HG03378 (cell line): ENCODE measurements around the gene EGLN2.
"Not testable (repeated sequence)": the region's sequence is repeated elsewhere in the genome, so short reads cannot be mapped to it uniquely, and the experiment has no call there.

Experiments
- ATAC-seq: cut with Tn5 transposase; IDR thresholded peaks from one replicate; pipeline ENCODE4 v1.9.1; 2021; ENCODE audit warnings: mild to moderate bottlenecking, moderate library complexity; ENCODE audit not compliant: unreplicated experiment

EGLN2 gene

DNA sequence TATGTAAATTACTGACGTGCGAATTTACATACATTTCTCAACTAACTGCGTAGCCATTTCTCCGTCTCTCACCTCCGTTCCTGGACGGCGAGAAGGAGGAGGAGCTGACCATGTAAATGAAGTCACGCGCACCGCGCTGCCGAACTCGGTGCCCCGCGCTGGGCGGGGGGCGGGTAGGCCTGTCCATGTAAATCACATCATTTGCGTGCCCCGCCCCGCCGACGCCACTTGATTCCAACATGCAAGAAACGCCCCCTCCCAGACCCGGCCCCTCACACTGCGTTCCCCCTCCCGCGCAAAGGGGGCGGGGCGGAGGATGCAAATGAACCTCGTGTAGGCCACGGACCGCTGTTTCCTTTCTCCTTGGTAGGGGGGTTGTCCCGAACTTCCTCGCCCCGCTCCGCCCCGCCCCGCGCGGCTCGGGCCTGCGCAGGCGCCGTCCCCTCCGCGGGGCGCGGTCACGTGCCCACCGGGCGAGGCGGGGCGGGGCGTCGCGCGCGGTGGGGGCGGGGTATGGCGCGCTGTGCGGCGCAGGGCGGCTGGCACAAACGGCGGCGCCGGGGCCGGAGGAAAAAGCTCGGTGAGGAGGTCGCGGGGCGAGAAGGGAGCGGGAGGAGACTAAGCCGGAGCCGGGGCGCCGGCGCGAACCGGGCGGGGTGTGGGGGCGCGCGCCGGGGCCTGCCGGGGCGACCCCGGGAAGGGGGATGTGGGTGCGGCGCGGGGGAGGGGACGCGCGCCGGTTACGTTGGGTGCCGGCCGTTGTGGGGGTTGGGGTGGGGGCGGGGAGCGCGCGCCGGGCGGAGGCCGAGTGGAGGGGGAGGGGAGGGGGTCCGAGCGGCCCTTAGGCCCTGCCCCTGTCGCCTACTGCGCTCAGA lies at the start of gene EGLN2:
TSS of gene EGLN2 (plus strand) at position 509 of the 875 bp plus-strand sequence. CDS start 1,382 bp downstream, outside the sequence.
- ATAC-seq = peak; percentile 74

DNA sequence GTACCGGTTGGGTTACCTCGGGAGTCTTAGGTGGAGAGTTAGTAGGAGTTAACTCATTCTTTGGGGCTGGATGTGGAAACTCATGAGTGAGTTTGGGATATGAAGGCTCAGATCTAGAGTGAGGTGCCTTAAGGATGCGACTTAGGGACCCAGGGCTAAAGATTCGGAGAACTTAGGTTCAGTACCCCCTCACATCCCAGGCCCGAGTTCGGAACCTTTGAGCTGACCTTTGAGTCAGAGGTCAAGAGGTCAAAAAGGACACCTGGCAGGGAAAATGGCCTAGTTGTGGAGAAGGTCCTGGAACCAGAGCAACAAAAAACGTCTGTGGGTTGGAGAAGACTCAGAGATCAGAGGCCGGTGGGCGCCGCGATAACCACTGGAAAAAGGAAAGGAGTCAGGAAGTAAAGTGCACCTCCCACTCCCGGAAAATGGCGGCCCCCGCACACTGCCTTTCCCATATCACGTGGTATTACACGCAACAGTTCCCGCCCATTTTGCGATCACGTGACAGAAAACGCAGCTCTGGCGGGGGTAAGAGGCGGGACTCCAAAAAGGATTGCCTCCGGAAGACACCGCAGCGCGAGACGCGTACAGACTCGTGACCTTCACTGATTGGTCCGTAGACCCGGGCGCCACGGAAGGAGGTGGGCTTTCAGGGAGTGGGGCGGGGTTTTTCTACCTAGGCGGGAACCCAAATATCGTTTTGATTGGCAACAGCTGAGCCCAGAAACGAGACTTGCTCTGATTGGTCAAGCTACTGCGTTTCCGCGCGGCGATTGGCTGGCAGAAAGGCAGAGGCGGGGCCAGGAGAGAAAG lies 48.7 kb upstream of the EGLN2 start, which contains the start of gene ACTMAP:
TSS of gene ACTMAP (minus strand) at position 420 of the 816 bp plus-strand sequence. CDS start 674 bp downstream, outside the sequence.
- peak; percentile 77 for ATAC-seq

DNA sequence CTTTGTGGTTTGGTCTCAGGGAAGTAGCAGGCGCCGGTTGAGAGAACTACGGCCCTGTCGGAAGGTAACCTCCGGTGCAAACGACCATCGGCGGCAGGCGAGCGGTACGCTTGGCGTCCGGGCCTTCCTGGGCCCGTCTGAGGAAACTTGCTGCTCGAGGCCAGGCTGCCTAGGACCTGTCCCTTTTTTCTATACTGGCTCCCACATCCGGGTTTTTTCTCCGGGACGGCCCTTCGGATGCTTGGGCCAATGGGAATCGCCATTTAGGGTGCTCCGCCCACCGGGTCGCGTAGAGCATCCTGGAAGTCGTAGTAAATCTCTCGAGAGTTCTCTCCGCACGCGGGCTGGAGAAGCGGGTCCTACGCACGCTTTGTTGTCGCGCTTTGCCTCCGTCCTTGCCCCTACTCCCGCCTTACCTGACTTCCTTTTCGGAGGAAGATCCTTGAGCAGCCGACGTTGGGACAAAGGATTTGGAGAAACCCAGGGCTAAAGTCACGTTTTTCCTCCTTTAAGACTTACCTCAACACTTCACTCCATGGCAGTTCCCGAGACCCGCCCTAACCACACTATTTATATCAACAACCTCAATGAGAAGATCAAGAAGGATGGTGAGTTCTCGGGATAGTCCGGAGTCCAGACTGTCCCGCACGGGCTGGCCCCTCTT lies 48.0 kb upstream of the EGLN2 start, which contains the start of gene SNRPA:
TSS of gene SNRPA (plus strand) at position 330 of the 664 bp plus-strand sequence. CDS start at position 536, 206 bp downstream.
- ATAC-seq = peak; percentile 52

DNA sequence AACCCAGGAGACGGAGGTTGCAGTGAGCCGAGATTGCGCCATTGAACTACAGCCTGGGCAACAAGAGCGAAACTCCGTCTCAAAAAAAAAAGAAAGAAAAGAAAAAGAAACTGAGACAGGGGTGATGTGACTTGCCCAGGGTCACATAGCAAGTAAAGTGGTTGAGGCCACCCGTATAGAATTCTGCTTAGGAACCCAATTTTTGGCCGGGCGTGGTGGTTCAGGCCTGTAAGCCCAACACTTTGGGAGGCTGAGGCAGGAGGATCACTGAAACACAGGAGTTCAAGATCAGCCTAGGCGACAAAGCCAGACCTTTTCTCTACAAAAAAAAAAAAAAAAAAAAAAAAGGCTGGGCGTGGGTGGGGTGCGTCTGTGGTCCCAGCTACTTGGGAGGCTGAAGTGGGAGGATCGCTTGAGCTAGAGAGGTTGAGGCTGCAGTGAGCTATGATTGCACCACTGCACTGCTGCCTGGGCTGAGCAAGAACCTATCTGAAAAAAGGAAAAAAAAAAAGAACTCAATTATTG lies 46.7 kb upstream of the EGLN2 start:
- no peak for ATAC-seq

DNA sequence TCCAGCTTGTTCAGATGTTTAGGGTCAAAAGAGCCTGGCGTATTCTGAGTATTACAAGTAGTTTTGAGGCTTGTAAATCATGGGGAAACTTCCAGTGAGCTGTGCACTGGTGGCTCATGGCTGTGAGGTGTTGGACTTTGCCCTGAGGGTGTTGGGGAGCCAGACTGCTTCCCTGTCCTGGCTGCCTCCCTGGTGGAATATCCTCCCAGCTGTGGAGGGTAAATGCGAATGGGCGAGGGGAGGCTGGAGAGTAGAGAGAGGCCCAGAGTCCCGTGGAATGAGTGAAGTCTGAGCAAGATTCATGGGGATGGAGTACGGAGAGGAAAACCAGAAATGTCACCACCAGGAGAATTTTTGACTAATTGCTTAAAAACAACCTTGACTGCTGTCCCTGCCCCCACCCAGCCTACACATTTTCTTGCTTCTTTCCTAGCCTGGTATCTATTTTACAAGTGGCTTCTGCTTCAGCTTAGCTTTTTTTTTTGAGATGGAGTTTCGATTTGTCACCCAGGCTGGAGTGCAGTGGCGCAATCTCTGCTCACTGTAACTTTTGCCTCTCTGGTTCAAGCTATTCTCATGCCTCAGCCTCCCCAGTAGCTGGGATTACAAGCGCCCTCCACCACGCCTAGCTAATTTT lies 44.3 kb upstream of the EGLN2 start:
- no peak for ATAC-seq

DNA sequence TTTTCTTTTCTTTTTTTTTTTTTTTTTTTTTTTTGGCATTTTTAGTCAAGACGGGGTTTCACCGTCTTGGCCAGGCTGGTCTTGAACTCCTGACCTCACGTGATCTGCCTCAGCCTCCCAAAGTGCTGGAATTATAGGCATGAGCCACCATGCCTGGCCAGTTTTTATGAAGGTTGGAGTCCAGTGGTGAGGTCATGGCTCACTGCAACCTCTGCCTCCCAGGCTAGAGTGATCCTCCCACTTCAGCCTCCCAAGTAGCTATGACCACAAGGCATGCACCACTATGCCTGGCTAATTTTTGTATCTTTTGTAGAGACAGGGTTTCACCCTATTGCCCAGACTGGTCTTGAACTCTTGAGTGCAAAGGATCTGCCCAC lies 43.8 kb upstream of the EGLN2 start:
- ATAC-seq = no peak

DNA sequence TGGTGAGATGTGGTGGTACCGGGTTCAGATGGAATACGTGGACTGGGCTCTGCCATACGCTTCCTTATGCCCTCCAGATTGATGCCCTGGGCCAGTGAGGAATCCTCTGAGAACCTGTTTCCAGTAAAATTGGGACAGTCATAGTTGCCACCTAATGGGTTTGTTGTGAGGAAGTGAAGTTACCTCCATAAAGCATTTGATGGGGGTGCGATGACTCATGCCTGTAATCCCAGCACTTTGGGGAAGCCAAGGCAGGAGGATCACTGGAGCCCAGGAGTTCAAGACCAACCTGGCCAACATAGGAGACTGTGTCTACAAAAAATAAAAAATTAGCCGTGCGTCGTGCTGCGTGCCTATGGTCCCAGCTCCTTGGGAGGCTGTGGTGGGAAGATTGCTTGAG lies 43.2 kb upstream of the EGLN2 start:
- no peak for ATAC-seq

DNA sequence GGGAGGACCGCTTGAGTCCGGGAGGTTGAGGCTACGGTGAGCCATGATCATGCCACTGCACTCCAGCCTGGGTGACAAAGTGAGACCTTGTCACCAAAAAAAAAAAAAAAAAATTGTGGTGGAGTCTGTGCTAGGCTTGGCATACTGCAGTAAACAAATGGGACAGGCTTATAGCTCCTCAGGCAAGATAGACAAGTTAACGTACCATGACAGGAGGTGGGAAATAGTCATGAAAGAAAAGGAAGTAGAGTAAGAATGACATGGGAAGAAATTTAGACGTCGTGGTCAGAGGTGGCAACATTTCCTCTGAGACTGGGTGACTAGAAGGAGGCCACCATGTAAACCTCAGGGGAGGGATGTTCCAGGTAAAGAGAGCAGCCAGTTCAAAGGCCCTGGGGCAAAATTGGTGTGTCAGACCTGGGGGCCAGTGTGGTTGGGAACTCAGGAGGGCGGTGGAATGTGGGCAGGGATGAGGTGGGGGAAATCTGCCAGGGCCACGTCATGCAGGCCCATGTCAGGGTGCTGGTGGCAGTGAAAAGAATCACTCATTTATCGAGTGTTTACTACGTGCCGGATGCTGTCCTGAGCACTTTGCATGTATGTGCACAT lies 42.4 kb upstream of the EGLN2 start:
- no peak for ATAC-seq

DNA sequence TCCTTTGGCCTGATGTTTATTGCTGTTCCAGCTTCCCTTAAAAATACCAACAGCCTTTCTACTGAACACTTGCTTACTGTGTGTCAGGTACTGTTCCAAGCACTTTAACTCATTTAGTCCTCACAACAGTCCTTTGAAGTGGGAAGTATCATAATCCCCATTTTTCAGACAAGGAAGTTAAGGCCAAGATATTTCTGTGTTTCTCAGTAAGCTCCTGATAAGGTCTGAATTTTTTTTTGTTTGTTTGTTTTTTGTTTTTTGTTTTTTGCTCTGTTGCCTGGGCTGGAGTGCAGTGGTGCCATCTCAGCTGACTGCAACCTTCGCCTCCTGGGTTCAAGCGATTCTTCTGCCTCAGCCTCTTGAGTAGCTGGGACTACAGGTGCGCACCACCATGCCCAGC lies 40.5 kb upstream of the EGLN2 start:
- no peak for ATAC-seq

DNA sequence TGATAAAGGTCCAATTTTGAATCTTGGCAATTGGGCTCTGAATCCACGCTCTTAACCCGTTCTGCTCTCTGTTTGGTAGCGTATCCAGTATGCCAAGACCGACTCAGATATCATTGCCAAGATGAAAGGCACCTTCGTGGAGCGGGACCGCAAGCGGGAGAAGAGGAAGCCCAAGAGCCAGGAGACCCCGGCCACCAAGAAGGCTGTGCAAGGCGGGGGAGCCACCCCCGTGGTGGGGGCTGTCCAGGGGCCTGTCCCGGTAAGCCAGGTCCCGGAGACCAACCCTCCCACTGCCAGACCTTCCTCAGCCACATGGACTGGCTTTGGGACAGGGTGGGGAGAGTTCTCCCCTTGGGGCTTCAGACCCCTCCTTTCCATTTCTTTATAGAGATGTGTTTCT lies 39.6 kb upstream of the EGLN2 start:
- no peak for ATAC-seq

DNA sequence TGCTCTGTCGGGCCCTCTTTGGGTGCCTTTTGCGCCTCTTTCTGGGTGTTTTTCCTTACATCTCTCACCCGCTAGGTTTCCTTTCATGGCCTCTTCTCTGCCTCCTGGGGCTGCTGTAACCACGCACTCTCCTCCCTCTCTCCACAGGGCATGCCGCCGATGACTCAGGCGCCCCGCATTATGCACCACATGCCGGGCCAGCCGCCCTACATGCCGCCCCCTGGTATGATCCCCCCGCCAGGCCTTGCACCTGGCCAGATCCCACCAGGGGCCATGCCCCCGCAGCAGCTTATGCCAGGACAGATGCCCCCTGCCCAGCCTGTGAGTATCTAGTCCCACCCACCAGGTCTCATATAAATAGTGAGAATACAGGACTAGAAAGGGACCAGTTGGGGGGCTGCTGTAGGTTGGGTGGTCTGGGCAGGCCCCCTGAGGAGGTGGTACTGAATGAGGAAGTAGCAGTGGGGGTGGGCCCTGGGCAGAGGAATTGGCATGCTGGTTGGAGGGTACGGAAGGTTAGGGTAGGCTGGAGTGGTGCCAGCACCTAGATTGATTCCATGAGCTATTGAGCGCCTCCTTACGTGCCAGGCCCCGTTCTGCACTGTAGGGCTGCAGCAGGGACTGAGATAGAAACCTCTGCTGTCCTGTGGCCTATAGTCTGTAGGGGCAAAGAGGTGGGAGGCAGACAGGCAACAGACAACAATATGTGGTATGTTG lies 36.1 kb upstream of the EGLN2 start:
- ATAC-seq = no peak

DNA sequence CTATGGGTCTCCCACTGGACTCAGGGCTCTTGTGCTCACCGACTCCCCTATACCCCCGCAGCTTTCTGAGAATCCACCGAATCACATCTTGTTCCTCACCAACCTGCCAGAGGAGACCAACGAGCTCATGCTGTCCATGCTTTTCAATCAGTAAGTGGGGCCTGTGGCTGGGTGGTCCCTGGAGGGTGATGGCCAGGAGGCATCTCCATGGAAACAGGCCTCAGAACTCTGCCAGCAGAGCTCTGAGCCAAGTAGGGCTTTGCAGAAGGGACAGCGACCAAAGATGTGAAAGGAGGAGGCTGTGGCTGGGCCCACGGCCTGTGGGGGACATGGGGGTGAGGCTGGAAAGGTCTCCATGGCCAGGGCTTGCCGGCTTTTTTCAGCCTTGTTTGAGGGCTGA lies 35.5 kb upstream of the EGLN2 start:
- ATAC-seq = no peak

DNA sequence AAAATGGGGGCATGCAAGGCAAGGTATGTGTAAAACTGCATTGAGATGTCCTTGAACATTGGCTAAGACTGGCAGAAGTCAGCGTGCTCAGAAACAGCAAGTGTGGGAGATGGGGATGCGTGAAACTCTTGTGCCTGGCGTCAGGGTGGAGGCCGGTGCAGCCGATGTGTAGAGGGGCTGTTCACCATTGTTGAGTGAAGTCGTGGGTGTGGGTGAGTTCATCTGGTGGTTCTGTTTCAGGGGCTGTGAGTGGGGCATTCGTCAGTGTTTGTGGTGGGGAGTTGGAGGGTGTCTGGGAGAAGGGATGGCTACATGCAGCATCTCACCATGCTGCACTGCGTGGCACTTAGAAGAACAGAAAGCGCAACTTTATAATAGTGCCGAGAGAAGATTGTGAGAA lies 35.0 kb upstream of the EGLN2 start:
- ATAC-seq = no peak

DNA sequence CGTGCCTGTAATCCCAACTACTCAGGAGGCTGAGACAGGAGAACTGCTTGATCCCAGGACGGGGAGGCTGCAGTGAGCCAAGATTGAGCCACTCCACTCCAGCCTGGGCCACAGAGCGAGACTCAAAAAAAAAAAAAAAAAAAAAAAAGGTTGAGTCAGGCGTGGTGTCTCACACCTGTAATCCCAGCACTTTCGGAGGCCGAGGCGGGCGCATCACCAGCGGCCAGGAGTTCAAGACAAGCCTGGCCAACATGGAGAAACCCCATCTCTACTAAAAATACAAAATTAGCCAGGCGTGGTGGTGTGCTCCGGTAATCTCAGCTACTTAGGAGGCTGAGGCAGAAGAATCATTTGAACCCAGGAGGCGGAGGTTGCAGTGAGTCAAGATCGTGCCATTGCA lies 32.6 kb upstream of the EGLN2 start:
- ATAC-seq = not testable (repeated sequence)

DNA sequence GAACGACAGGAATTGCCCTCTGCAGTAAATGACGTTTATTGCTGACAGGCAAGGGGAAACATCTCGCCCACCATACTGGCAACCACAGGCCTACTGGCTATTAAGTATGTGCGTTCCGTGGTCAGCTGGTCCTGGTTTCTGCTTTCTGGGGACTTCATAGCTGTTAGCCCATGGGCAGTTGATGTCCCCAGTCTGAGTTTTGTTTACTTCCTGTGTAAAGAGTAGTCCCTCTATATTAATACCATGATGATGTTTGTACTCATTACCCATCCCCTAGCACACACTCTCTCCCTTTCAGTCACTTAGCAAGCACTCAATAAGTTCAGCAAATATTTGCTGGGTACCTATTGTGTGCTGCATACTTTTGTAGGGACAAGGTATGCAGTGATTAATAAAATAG lies 30.1 kb upstream of the EGLN2 start:
- no peak for ATAC-seq

DNA sequence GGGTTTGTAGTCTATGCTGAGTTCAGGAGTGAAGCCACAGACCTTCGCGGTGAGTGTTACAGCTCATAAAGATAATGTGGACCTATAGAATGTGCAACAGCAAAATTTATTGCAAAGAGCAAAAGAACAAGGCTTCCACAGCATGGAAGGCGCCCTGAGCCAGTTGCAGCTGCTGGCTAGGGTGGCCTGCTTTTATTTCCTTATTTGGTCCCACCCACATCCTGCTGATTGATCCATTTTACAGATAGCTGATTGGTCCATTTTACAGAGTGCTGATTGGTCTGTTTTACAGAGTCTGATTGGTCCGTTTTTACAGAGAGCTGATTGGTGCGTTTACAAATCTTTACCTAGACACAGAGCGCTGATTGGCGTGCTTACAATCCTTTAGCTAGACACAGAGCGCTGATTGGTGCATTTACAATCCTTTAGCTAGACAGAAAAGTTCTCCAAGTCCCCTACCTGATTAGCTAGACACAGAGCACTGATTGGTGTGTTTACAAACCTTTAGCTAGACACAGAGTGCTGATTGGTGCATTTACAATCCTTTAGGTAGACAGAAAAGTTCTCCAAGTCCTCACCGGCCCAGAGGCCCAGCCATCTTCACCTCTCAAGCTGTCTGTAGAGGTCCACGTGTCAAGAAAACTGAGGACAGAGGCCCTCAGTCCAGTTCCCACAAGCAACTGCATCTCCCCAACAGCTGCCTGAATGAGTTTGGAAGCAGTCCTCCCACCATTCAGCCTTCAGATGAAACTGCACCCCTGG lies 27.7 kb upstream of the EGLN2 start:
- ATAC-seq = not testable (repeated sequence)

DNA sequence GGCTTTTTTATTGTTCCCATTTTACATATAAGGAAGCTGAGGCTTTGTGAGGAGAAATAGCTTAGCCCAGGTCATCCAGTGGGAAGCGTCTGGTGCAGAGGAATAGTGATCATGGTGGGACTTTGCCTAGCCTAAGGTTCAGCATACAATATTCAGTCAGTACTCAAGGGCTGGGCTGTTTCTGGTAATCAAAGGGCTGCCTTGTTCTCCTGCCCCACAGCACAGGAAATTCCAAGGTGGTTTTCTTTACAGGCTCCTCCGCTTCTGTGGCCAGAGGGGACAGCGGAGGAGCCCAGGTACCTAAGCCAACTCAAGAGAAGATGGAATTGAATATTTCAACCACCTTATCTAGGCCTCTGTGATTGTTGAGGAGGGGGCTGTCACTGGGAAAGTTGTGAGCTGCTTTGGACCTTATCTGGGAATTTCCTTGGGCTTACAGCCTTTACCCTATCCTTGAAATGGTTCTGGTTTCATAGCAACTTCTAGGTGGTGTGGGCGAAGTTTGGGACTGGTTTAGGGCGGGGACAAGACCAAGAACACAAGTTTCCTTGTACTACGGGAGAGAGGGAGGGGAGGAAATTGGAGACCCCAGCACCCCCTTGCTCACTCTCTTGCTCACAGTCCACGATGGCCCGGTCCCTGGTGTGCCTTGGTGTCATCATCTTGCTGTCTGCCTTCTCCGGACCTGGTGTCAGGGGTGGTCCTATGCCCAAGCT lies 23.9 kb upstream of the EGLN2 start, which contains the start of gene MIA:
TSS of gene MIA (plus strand) at position 606 of the 716 bp plus-strand sequence. CDS start at position 628, 22 bp downstream.
- no peak for ATAC-seq

DNA sequence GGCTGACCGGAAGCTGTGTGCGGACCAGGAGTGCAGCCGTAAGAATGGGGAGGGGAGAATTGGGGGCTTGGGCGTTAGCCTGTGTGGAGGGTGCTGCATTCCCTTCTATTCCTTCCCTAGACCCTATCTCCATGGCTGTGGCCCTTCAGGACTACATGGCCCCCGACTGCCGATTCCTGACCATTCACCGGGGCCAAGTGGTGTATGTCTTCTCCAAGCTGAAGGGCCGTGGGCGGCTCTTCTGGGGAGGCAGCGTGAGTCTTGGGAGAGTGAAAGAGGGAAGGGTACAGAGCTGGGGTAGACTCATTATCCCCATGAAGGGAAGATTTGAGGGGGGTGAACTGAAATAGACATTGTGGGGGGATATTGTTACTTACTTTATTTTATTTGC lies 23.4 kb upstream of the EGLN2 start:
- no peak for ATAC-seq
